Mesodermal cell (in vitro differentiated cells): ENCODE results near the gene SYNDIG1.

Experiments used
- H3K27ac ChIP-seq: 2 replicates; pipeline ENCODE4 v1.7.0; 2013; ENCODE audit warnings: mild to moderate bottlenecking, low read depth, low read length, moderate library complexity; ENCODE audit not compliant: severe bottlenecking
- H3K36me3 ChIP-seq: 2 replicates; pipeline ENCODE4 v1.7.1; 2013; ENCODE audit warnings: mild to moderate bottlenecking, low read length, moderate library complexity; ENCODE audit not compliant: control insufficient read depth, insufficient read depth
- H3K4me1 ChIP-seq: one replicate; pipeline ENCODE4 v1.7.1; 2013; ENCODE audit warnings: mild to moderate bottlenecking, low read length; ENCODE audit not compliant: insufficient read depth, control insufficient read depth, poor library complexity, severe bottlenecking
- H3K4me3 ChIP-seq: 2 replicates; pipeline ENCODE4 v1.7.0; 2013; ENCODE audit warnings: low read length, control low read depth, mild to moderate bottlenecking; ENCODE audit not compliant: insufficient read depth, poor library complexity, severe bottlenecking; ENCODE audit errors: extremely low read depth
- H3K9me3 ChIP-seq: 2 replicates; pipeline ENCODE4 v1.7.1; 2013; ENCODE audit warnings: mild to moderate bottlenecking, low read length, moderate library complexity; ENCODE audit not compliant: control insufficient read depth
- whole genome bisulfite sequencing, 2 experiments: methylation state at CpG; one replicate each; pipeline ENCODE4 v1.1.5; 2013; ENCODE audit warnings: missing lambda C conversion rate in 2 of 2; ENCODE audit not compliant: insufficient coverage in 2 of 2; 5-methylcytosine and 5-hydroxymethylcytosine counted together

The SYNDIG1 gene

GRCh38 chr20:24636626-24637025 lies 167.2 kb downstream of the SYNDIG1 start:
- Histone ChIP-seq H3K9me3 (no peaks in the 10 kb centered on the region), H3K27ac (no peak overlapping the region), H3K4me1 (no peaks in the 10 kb centered on the region), H3K36me3 (no peaks in the 10 kb centered on the region), H3K4me3 (no peak overlapping the region)
- WGBS, 2 experiments, result 100% methylated on average over 1 of the region's 2 CpGs; no CpG with 5 or more reads in 1 of the 2 experiments

GRCh38 chr20:24637087-24637486 lies 167.7 kb downstream of the SYNDIG1 start:
- Histone ChIP-seq H3K4me3 (no peak overlapping the region), H3K4me1 (no peaks in the 10 kb centered on the region), H3K27ac (no peak overlapping the region), H3K36me3 (no peaks in the 10 kb centered on the region), H3K9me3 (no peaks in the 10 kb centered on the region)
- WGBS, 2 experiments, result 74 to 100% methylated on average over 3 of the region's 4 CpGs

GRCh38 chr20:24637941-24638340 lies 168.5 kb downstream of the SYNDIG1 start:
- 85 to 100% methylated on average over 5 of the region's 6 CpGs for WGBS, 2 experiments
- Histone ChIP-seq H3K4me3 (no peak overlapping the region), H3K9me3 (no peaks in the 10 kb centered on the region), H3K36me3 (no peaks in the 10 kb centered on the region), H3K4me1 (no peaks in the 10 kb centered on the region), H3K27ac (no peak overlapping the region)

- no peak overlapping the region for H3K4me3 ChIP-seq
- H3K27ac ChIP-seq, result no peak overlapping the region
- no peaks in the 10 kb centered on the region for H3K9me3 ChIP-seq
- H3K4me1 ChIP-seq, result no peaks in the 10 kb centered on the region
- WGBS, 2 experiments, result 88 to 92% methylated on average over 9 of the region's 12 CpGs
- no peaks in the 10 kb centered on the region for H3K36me3 ChIP-seq
Observed at GRCh38 chr20:24638591-24639548, 169.4 kb downstream of the SYNDIG1 start.

- WGBS, 2 experiments, result 67 to 94% methylated on average over 2 of the region's 2 CpGs
- no peaks in the 10 kb centered on the region for H3K36me3 ChIP-seq
- no peak overlapping the region for H3K27ac ChIP-seq
- no peaks in the 10 kb centered on the region for H3K4me1 ChIP-seq
- no peaks in the 10 kb centered on the region for H3K9me3 ChIP-seq
- no peak overlapping the region for H3K4me3 ChIP-seq
Observed at GRCh38 chr20:24640276-24640675, 170.8 kb downstream of the SYNDIG1 start.

GRCh38 chr20:24640686-24641085 lies 171.3 kb downstream of the SYNDIG1 start:
- no peak overlapping the region for H3K4me3 ChIP-seq
- H3K36me3 ChIP-seq, result no peaks in the 10 kb centered on the region
- 95 to 100% methylated on average over 4 to 6 of the region's 6 CpGs for WGBS, 2 experiments
- H3K9me3 ChIP-seq, result no peaks in the 10 kb centered on the region
- no peak overlapping the region for H3K27ac ChIP-seq
- H3K4me1 ChIP-seq, result no peaks in the 10 kb centered on the region

GRCh38 chr20:24643731-24644626 lies 174.6 kb downstream of the SYNDIG1 start:
- Histone ChIP-seq H3K27ac (no peak overlapping the region), H3K4me1 (no peaks in the 10 kb centered on the region), H3K36me3 (no peaks in the 10 kb centered on the region), H3K9me3 (no peaks in the 10 kb centered on the region), H3K4me3 (no peak overlapping the region)
- WGBS, 2 experiments, result 100% methylated on average over 1 of the region's 2 CpGs; no CpG with 5 or more reads in 1 of the 2 experiments

GRCh38 chr20:24646321-24646720 lies 176.9 kb downstream of the SYNDIG1 start:
- no peaks in the 10 kb centered on the region for H3K36me3 ChIP-seq
- no peak overlapping the region for H3K27ac ChIP-seq
- peaks cover 4% of the 10 kb centered on the region for H3K4me1 ChIP-seq
- H3K9me3 ChIP-seq, result no peaks in the 10 kb centered on the region
- WGBS, 2 experiments, result 89 to 92% methylated on average over 9 of the region's 10 CpGs
- no peak overlapping the region for H3K4me3 ChIP-seq

- Histone ChIP-seq H3K36me3 (no peaks in the 10 kb centered on the region), H3K4me1 (peaks cover 14% of the 10 kb centered on the region), H3K4me3 (no peak overlapping the region), H3K9me3 (no peaks in the 10 kb centered on the region), H3K27ac (no peak overlapping the region)
- WGBS, 2 experiments, result 100% methylated on average over 1 to 2 of the region's 2 CpGs
Observed at GRCh38 chr20:24647713-24648112, 178.3 kb downstream of the SYNDIG1 start.

GRCh38 chr20:24648481-24648880 lies 179.1 kb downstream of the SYNDIG1 start:
- H3K27ac ChIP-seq, result no peak overlapping the region
- 56 to 80% methylated on average over 1 to 3 of the region's 4 CpGs for WGBS, 2 experiments
- peaks cover 21% of the 10 kb centered on the region for H3K4me1 ChIP-seq
- no peaks in the 10 kb centered on the region for H3K36me3 ChIP-seq
- H3K9me3 ChIP-seq, result no peaks in the 10 kb centered on the region
- H3K4me3 ChIP-seq, result no peak overlapping the region
